ENCODE results near the gene SLCO1A2. TPM values are rescaled to one million over a fixed set of nuclear protein-coding genes. Genes with fewer than 3 reads are reported as not detected.

SLCO1A2 gene
- total RNA-seq, 4 donors from 2014 or later, result not detected

- no peak for DNase-seq
These were observed 16.3 kb upstream of the SLCO1A2 start for GRCh38 chr12:21350975-21351374.

GRCh38 chr12:21346542-21347205, 12.0 kb upstream of the SLCO1A2 start:
- intact Hi-C loops (cut with DNase I; ENCODE audit: low total_unique reads) (no loop called here), in situ Hi-C loops (cut with MboI; ENCODE audit: low pct_ligation_motif_present in 1 of 4, low pct_unique_long_range_greater_than_20kb in 1 of 4, low sequenced_read_pairs in 3 of 4) (no loop called here)
- H3K27me3 ChIP-seq, result no peaks in the 10 kb centered on the region
- H3K36me3 ChIP-seq, result no peaks in the 10 kb centered on the region
- no peak overlapping the region for H3K4me3 ChIP-seq
- whole genome bisulfite sequencing, 2 donors (ENCODE audit: low coverage in 1 of 2), result 38 to 55% methylated on average over 1 of the region's 1 CpG
- TF ChIP-seq POLR2A (IDR thresholded peaks at IDR 0.05) (no peak), EP300 (IDR thresholded peaks at IDR 0.05; ENCODE audit: low read depth) (no peak), CTCF (IDR thresholded peaks at IDR 0.05) (no peak), POLR2AphosphoS5 (IDR thresholded peaks at IDR 0.05) (no peak)
- no peaks in the 10 kb centered on the region for H3K9me3 ChIP-seq
- no peaks in the 10 kb centered on the region for H3K4me1 ChIP-seq
- H3K27ac ChIP-seq, result no peak overlapping the region
- DNase-seq, result no peak

More at GRCh38 chr12:21350975-21351374, 16.3 kb upstream of the SLCO1A2 start:
- Histone ChIP-seq H3K27me3 (no peaks in the 10 kb centered on the region), H3K4me1 (no peaks in the 10 kb centered on the region), H3K36me3 (no peaks in the 10 kb centered on the region), H3K27ac (no peak overlapping the region), H3K4me3 (no peak overlapping the region), H3K9me3 (no peaks in the 10 kb centered on the region)
- 63 to 67% methylated on average over 1 of the region's 1 CpG for WGBS, 2 donors (ENCODE audit: low coverage in 1 of 2)
- TF ChIP-seq POLR2A (IDR thresholded peaks at IDR 0.05), result no peak
- TF ChIP-seq POLR2AphosphoS5 (IDR thresholded peaks at IDR 0.05), result no peak
- TF ChIP-seq CTCF (IDR thresholded peaks at IDR 0.05), result no peak
- no peak for TF ChIP-seq EP300 (IDR thresholded peaks at IDR 0.05; ENCODE audit: low read depth)
- intact Hi-C loops (cut with DNase I; ENCODE audit: low total_unique reads), result no loop called here
- in situ Hi-C loops (cut with MboI; ENCODE audit: low pct_ligation_motif_present in 1 of 4, low pct_unique_long_range_greater_than_20kb in 1 of 4, low sequenced_read_pairs in 3 of 4), result no loop called here

GRCh38 chr12:21343636-21344035, 8.9 kb upstream of the SLCO1A2 start:
- H3K27me3 ChIP-seq, result no peaks in the 10 kb centered on the region
- in situ Hi-C loops (cut with MboI; ENCODE audit: low pct_ligation_motif_present in 1 of 4, low pct_unique_long_range_greater_than_20kb in 1 of 4, low sequenced_read_pairs in 3 of 4) (no loop called here), intact Hi-C loops (cut with DNase I; ENCODE audit: low total_unique reads) (no loop called here)

GRCh38 chr12:21341769-21342168, 7.1 kb upstream of the SLCO1A2 start:
- WGBS, 2 donors (ENCODE audit: low coverage in 1 of 2), result 72 to 74% methylated on average over 4 of the region's 4 CpGs
- no peaks in the 10 kb centered on the region for H3K36me3 ChIP-seq
- H3K9me3 ChIP-seq, result no peaks in the 10 kb centered on the region
- no peak overlapping the region for H3K4me3 ChIP-seq
- H3K4me1 ChIP-seq, result no peaks in the 10 kb centered on the region
- DNase-seq, result no peak
- in situ Hi-C loops (cut with MboI; ENCODE audit: low pct_ligation_motif_present in 1 of 4, low pct_unique_long_range_greater_than_20kb in 1 of 4, low sequenced_read_pairs in 3 of 4), result no loop called here
- TF ChIP-seq CTCF (IDR thresholded peaks at IDR 0.05) (no peak), POLR2AphosphoS5 (IDR thresholded peaks at IDR 0.05) (no peak), POLR2A (IDR thresholded peaks at IDR 0.05) (no peak), EP300 (IDR thresholded peaks at IDR 0.05; ENCODE audit: low read depth) (no peak)
- H3K27ac ChIP-seq, result no peak overlapping the region
- H3K27me3 ChIP-seq, result no peaks in the 10 kb centered on the region
- intact Hi-C loops (cut with DNase I; ENCODE audit: low total_unique reads), result no loop called here

More at GRCh38 chr12:21343636-21344035, 8.9 kb upstream of the SLCO1A2 start:
- no peaks in the 10 kb centered on the region for H3K9me3 ChIP-seq
- DNase-seq, result no peak
- H3K4me1 ChIP-seq, result no peaks in the 10 kb centered on the region
- TF ChIP-seq EP300 (IDR thresholded peaks at IDR 0.05; ENCODE audit: low read depth), result no peak
- H3K36me3 ChIP-seq, result no peaks in the 10 kb centered on the region
- no peak overlapping the region for H3K4me3 ChIP-seq
- H3K27ac ChIP-seq, result no peak overlapping the region

GRCh38 chr12:21340403-21340802, 5.7 kb upstream of the SLCO1A2 start:
- no peak overlapping the region for H3K27ac ChIP-seq
- DNase-seq, result no peak
- TF ChIP-seq CTCF (IDR thresholded peaks at IDR 0.05) (no peak), POLR2A (IDR thresholded peaks at IDR 0.05) (no peak), EP300 (IDR thresholded peaks at IDR 0.05; ENCODE audit: low read depth) (no peak), POLR2AphosphoS5 (IDR thresholded peaks at IDR 0.05) (no peak)

More at GRCh38 chr12:21340403-21340802, 5.7 kb upstream of the SLCO1A2 start:
- in situ Hi-C loops (cut with MboI; ENCODE audit: low pct_ligation_motif_present in 1 of 4, low pct_unique_long_range_greater_than_20kb in 1 of 4, low sequenced_read_pairs in 3 of 4), result no loop called here
- H3K36me3 ChIP-seq, result no peaks in the 10 kb centered on the region
- WGBS, 2 donors (ENCODE audit: low coverage in 1 of 2), result 56 to 75% methylated on average over 6 of the region's 6 CpGs
- H3K9me3 ChIP-seq, result no peaks in the 10 kb centered on the region
- no peak overlapping the region for H3K4me3 ChIP-seq
- intact Hi-C loops (cut with DNase I; ENCODE audit: low total_unique reads), result no loop called here
- no peaks in the 10 kb centered on the region for H3K4me1 ChIP-seq
- H3K27me3 ChIP-seq, result no peaks in the 10 kb centered on the region

Data from transverse colon (tissue), 4 donors.